ENCODE results near the gene ADM2. TPM values are rescaled to one million over a fixed set of nuclear protein-coding genes. Genes with fewer than 3 reads are reported as not detected.

Gene ADM2
- total and polyA plus RNA-seq, 2 of the 13 experiments (the other 11 are each of a cell fraction or from before 2014, with no cell fraction given), result 1.2 to 3.0 TPM

DNA sequence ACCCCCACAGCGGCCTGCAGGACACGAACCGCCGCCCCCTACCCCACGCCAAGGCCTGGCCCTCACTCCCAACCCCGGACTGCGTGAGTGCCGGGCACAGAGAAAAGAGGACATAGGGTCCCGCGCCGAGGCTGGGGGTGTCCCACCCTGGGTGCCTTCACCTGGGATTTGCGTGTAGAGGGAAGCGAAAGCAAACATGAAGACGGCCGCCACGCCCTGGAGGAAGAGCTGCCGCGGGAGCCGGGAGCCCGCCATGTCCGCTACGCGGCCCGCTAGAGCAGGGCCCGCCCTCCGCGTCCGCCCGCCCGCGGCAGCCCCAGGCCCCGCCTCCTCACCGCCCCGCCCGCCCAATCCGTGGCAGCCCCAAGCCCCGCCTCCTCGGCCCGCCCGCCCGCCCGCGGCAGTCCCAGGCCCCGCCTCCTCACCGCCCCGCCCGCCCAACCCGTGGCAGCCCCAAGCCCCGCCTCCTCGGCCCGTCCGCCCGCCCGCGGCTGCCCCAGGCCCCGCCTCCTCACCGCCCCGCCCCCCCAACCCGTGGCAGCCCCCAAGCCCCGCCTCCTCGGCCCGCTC lies 26.2 kb downstream of the ADM2 start, which contains the start of gene LMF2 (continued):
- TF ChIP-seq, protein P1, sequence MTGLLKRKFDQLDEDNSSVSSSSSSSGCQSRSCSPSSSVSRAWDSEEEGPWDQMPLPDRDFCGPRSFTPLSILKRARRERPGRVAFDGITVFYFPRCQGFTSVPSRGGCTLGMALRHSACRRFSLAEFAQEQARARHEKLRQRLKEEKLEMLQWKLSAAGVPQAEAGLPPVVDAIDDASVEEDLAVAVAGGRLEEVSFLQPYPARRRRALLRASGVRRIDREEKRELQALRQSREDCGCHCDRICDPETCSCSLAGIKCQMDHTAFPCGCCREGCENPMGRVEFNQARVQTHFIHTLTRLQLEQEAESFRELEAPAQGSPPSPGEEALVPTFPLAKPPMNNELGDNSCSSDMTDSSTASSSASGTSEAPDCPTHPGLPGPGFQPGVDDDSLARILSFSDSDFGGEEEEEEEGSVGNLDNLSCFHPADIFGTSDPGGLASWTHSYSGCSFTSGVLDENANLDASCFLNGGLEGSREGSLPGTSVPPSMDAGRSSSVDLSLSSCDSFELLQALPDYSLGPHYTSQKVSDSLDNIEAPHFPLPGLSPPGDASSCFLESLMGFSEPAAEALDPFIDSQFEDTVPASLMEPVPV (CRISPR knock-in tag; IDR thresholded peaks at IDR 0.05), result no peak
- peak; percentile 8; the same call in 1 of the 2 replicates for TF ChIP-seq ZSCAN21 (CRISPR knock-in tag; IDR thresholded peaks at IDR 0.05; ENCODE audit: borderline replicate concordance)
- TF ChIP-seq, protein P2, sequence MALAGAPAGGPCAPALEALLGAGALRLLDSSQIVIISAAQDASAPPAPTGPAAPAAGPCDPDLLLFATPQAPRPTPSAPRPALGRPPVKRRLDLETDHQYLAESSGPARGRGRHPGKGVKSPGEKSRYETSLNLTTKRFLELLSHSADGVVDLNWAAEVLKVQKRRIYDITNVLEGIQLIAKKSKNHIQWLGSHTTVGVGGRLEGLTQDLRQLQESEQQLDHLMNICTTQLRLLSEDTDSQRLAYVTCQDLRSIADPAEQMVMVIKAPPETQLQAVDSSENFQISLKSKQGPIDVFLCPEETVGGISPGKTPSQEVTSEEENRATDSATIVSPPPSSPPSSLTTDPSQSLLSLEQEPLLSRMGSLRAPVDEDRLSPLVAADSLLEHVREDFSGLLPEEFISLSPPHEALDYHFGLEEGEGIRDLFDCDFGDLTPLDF (CRISPR knock-in tag; IDR thresholded peaks at IDR 0.05), result 0 out of 2 replicates have a peak, but pooled peaks have one; percentile 34
- TF ChIP-seq, protein P3, sequence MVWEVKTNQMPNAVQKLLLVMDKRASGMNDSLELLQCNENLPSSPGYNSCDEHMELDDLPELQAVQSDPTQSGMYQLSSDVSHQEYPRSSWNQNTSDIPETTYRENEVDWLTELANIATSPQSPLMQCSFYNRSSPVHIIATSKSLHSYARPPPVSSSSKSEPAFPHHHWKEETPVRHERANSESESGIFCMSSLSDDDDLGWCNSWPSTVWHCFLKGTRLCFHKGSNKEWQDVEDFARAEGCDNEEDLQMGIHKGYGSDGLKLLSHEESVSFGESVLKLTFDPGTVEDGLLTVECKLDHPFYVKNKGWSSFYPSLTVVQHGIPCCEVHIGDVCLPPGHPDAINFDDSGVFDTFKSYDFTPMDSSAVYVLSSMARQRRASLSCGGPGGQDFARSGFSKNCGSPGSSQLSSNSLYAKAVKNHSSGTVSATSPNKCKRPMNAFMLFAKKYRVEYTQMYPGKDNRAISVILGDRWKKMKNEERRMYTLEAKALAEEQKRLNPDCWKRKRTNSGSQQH (CRISPR knock-in tag; IDR thresholded peaks at IDR 0.05; ENCODE audit: low read depth), result 0 out of 2 replicates have a peak, but pooled peaks have one; percentile 29
- TF ChIP-seq ZNF180 (CRISPR knock-in tag; IDR thresholded peaks at IDR 0.05; ENCODE audit: borderline replicate concordance, low read depth), result no peak
- no peak for TF ChIP-seq ZNF34 (CRISPR knock-in tag; IDR thresholded peaks at IDR 0.05; ENCODE audit: borderline replicate concordance)
- no peak for TF ChIP-seq ZNF598 (CRISPR knock-in tag; IDR thresholded peaks at IDR 0.05; ENCODE audit: borderline replicate concordance)
- 0 out of 4 replicates have a peak, but pooled peaks of 1 of the 2 experiments have one; percentile 19 for TF ChIP-seq KLF16 (CRISPR knock-in tag; IDR thresholded peaks at IDR 0.05)
- peak; percentile 52; the same call in 1 of the 2 replicates for TF ChIP-seq BORCS8-MEF2B (CRISPR knock-in tag; IDR thresholded peaks at IDR 0.05)
- TF ChIP-seq PHF20 (CRISPR knock-in tag; IDR thresholded peaks at IDR 0.05), result 0 out of 2 replicates have a peak, but pooled peaks have one; percentile 45
- TF ChIP-seq NFKB2 (CRISPR knock-in tag; IDR thresholded peaks at IDR 0.05; ENCODE audit: borderline replicate concordance), result peak; percentile 84
- TF ChIP-seq, protein P4, sequence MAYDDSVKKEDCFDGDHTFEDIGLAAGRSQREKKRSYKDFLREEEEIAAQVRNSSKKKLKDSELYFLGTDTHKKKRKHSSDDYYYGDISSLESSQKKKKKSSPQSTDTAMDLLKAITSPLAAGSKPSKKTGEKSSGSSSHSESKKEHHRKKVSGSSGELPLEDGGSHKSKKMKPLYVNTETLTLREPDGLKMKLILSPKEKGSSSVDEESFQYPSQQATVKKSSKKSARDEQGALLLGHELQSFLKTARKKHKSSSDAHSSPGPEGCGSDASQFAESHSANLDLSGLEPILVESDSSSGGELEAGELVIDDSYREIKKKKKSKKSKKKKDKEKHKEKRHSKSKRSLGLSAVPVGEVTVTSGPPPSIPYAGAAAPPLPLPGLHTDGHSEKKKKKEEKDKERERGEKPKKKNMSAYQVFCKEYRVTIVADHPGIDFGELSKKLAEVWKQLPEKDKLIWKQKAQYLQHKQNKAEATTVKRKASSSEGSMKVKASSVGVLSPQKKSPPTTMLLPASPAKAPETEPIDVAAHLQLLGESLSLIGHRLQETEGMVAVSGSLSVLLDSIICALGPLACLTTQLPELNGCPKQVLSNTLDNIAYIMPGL (CRISPR knock-in tag; IDR thresholded peaks at IDR 0.05; ENCODE audit: borderline replicate concordance in 1 of 2, low read depth in 1 of 2), result 0 out of 4 replicates have a peak, but pooled peaks have one; percentile 50 to 56
- TF ChIP-seq HOXA5 (CRISPR knock-in tag; IDR thresholded peaks at IDR 0.05), result 0 out of 2 replicates have a peak, but pooled peaks have one; percentile 50
- TF ChIP-seq POLR2AphosphoS5 (IDR thresholded peaks at IDR 0.05; ENCODE audit: low read depth, low read length), result peak; percentile 52
- TF ChIP-seq MYC (CRISPR knock-in tag; IDR thresholded peaks at IDR 0.05; ENCODE audit: borderline replicate concordance), result peak; percentile 29; the same call in 1 of the 2 replicates
- TF ChIP-seq, protein P5, sequence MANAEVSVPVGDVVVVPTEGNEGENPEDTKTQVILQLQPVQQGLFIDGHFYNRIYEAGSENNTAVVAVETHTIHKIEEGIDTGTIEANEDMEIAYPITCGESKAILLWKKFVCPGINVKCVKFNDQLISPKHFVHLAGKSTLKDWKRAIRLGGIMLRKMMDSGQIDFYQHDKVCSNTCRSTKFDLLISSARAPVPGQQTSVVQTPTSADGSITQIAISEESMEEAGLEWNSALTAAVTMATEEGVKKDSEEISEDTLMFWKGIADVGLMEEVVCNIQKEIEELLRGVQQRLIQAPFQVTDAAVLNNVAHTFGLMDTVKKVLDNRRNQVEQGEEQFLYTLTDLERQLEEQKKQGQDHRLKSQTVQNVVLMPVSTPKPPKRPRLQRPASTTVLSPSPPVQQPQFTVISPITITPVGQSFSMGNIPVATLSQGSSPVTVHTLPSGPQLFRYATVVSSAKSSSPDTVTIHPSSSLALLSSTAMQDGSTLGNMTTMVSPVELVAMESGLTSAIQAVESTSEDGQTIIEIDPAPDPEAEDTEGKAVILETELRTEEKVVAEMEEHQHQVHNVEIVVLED (CRISPR knock-in tag; IDR thresholded peaks at IDR 0.05; ENCODE audit: borderline replicate concordance), result no peak
- 0 out of 2 replicates have a peak, but pooled peaks have one; percentile 1 for TF ChIP-seq NR2C2 (CRISPR knock-in tag; IDR thresholded peaks at IDR 0.05; ENCODE audit: borderline replicate concordance)
- TF ChIP-seq, protein P6, sequence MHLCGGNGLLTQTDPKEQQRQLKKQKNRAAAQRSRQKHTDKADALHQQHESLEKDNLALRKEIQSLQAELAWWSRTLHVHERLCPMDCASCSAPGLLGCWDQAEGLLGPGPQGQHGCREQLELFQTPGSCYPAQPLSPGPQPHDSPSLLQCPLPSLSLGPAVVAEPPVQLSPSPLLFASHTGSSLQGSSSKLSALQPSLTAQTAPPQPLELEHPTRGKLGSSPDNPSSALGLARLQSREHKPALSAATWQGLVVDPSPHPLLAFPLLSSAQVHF (CRISPR knock-in tag; IDR thresholded peaks at IDR 0.05), result 0 out of 2 replicates have a peak, but pooled peaks have one; percentile 11
- TF ChIP-seq ZNF709 (CRISPR knock-in tag; IDR thresholded peaks at IDR 0.05), result peak; percentile 67

Data from HepG2 (cell line).